Fibroblast of skin of back (primary cell): ENCODE results near the gene LCN6.
"Not testable (repeated sequence)": the region's sequence is repeated elsewhere in the genome, so short reads cannot be mapped to it uniquely, and the experiment has no call there.

Source experiments
- DNase-seq: peaks from one replicate; pipeline ENCODE4 v3.0.0-alpha.2; 2013

LCN6 gene

GRCh38 chr9:136784249-136784996 is 36.1 kb upstream of the LCN6 start:
- no peak for DNase-seq

GRCh38 chr9:136782452-136782851 is 34.1 kb upstream of the LCN6 start:
- no peak for DNase-seq

- DNase-seq, result no peak
Measured at GRCh38 chr9:136779808-136780207, 31.5 kb upstream of the LCN6 start.

GRCh38 chr9:136777359-136777758 is 29.0 kb upstream of the LCN6 start:
- DNase-seq, result no peak

DNA sequence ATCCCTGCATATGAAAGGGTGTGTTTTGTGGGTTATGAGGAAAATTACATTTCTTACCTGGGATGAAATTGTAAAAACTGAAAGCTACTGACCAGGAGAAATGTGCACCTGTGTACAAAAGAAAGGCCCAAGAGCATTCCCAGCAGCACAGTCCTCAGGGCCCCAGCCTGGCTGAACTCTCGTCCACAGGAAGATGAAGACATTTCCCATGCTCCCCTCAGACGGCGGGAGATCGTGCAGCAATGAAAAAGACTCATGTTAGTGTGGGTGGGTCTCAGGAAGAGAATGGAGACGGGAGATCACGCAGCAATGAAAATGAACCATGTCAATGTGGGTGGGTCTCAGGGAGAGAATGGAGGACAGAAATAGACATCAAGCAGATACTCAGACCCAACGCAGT is 28.6 kb upstream of the LCN6 start:
- no peak for DNase-seq

GRCh38 chr9:136775191-136775590 is 26.9 kb upstream of the LCN6 start:
- DNase-seq, result no peak

DNA sequence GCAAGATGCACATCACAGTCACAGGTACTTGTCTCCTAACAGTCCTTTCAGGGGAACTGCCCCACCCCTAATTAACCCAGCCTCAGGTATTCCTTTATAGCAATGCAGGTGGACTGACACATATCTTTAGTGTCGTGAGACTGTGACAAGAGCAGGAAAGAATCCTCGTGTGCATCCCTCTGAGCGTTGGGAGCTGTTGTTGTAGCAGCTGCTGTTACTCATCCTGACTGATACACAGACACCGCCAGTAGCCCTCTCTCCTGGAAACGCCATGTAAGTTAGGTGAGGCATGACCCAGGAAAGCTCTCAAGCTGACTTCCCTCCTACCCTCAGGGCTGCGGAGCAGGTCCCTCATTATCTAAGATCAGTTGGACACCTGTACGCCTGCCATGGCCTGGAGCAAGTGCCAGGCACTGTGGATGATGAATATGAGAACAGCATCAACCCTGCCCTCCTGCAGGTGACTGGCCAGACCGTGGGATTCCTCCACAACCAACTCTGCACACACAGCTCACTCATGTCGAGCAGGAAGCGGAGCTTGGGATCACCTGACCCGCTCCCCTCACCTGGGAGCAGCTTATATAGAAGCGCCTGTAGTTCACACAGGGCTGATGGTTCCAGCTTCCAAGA is 26.2 kb upstream of the LCN6 start:
- no peak for DNase-seq

- DNase-seq, result peak; percentile 25
Measured at GRCh38 chr9:136773386-136774044, 25.2 kb upstream of the LCN6 start.

- no peak for DNase-seq
Measured at GRCh38 chr9:136771907-136772415, 23.6 kb upstream of the LCN6 start.

GRCh38 chr9:136769710-136770191 is 21.4 kb upstream of the LCN6 start:
- DNase-seq, result no peak

DNA sequence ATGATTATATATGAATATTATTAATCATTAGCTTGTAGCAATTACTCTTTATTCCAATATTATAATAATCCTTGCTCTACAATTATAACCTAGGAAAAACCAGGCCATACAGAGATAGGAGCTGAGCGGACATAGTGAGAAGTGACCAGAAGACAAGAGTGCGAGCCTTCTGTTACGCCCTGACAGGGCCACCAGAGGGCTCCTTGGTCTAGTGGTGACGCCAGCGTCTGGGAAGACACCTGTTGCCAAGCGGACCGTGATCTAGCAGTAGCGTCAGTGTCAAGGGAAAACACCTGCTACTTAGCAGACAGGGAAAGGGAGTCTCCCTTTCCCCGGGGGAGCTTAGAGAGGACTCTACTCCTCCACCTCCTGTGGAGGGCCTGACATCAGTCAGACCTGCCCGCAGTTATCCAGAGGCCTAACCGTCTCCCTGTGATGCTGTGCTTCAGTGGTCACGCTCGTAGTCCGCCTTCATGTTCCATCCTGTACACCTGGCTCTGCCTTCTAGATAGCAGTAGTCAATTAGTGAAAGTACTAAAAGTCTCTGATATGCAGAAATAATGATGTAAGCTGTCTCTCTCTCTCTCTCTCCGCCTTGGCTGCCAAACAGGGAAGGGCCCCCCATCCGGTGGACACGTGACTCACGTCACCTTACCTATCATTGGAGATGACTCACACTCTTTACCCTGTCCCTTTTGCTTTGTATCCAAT is 18.2 kb upstream of the LCN6 start:
- DNase-seq, result peak; percentile 28

- not testable (repeated sequence) for DNase-seq
Measured at GRCh38 chr9:136765745-136766409, 17.6 kb upstream of the LCN6 start.

GRCh38 chr9:136765041-136765440 is 16.7 kb upstream of the LCN6 start:
- DNase-seq, result no peak

- DNase-seq, result no peak
Measured at GRCh38 chr9:136764301-136764891, 16.1 kb upstream of the LCN6 start, which contains the start of gene LCN15. Gene LCN15 (minus strand): TSS chr9:136764518. CDS start chr9:136764488, 30 bp downstream.

DNA sequence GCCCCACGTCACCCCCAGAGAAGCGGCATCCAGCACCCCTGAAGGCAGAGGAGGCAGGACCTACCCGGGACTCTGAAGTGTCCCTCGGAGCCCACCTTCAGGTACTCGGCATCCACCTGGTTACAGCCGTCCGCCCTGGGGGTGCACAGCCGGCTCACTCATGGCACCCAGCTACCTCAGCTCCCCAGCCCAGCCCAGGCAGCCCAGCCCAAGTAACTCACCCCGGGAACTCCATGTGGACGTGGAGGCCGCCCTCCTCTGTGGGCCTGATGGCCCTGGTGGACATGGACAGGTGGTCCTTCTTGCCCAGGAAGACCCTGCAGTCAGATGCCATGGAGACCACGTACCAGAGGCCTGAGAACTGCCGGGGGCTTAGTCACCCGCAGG is 15.3 kb upstream of the LCN6 start:
- no peak for DNase-seq

DNA sequence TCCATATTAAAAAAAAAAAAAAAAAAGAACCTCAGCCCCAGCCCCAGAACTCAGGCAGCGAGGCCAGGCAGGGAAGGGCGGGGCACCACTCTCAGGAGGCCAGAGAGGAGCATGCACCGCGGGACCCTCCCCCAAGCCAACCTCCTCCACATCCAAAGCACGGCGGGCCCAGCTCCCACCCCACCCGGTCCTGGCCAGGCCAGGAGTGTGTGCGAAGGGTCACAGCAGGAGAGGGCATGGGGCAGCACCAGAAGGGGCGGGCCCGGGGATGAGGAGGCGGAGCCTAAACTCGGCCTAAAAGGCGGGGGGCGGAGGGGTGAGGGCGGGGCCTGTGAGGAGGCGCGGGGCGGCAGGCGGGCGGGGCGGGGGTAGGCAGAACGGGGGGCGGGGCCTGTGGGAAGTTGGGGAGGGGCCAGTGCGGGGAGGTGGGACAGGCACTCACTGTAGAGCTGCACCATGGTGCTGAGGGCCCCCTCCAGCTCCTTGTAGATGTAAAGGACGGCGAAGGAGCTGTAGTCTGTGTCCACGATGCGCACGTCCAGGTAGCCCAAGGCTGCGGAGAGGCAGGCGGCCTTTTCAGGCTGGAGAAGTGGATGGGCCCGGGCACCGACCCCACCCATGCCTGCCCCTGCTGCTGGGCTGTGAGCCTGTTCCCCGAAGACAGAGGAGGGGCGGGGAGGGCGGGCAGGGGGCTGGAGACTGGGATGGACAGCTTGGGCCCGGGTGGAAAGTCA is 14.8 kb upstream of the LCN6 start:
- DNase-seq, result peak; percentile 23

DNA sequence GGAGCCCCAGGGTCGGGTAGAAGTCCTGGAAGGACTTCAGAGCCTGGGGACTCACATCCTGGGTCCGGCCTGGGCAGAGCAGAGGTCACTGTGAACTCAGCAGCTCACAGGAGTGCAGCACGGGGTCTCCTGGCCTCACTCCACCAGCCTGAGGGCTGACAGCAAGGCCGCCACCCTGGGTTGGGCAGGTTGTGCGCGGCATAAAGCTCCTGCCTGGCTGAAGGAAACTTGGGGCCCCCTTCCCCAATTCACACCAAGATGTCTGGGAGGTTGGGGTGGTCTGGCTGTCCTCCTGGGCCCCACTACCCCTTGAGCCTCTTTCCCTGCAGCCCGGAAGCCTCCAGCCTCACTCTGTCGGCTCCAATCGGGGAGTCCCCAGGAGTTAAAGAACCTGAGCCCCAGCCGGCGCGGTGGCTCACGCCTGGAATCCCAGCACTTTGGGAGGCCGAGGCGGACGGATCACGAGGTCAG is 13.9 kb upstream of the LCN6 start:
- no peak for DNase-seq

DNA sequence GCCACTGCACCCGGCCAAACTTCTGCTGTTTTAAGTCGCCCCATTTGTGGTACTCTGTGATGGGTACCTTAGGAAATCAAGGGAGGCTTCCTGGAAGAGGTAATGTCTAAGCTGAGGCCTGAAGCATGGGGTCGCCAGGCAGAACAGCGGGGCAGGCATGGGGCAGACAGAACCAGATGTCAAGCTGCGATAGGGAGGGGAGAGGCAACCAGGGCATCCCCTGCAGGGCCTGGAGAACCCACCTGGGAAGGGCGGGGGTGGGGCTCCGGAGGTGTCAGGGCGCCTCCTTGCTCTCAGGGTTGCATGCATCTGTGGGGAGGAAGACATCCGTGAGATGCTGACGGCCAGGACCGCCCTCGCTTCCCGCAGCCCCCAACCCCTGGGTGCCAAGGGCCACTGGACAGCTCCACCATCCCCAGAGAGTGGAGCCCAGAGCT is 13.2 kb upstream of the LCN6 start:
- DNase-seq, result no peak

DNA sequence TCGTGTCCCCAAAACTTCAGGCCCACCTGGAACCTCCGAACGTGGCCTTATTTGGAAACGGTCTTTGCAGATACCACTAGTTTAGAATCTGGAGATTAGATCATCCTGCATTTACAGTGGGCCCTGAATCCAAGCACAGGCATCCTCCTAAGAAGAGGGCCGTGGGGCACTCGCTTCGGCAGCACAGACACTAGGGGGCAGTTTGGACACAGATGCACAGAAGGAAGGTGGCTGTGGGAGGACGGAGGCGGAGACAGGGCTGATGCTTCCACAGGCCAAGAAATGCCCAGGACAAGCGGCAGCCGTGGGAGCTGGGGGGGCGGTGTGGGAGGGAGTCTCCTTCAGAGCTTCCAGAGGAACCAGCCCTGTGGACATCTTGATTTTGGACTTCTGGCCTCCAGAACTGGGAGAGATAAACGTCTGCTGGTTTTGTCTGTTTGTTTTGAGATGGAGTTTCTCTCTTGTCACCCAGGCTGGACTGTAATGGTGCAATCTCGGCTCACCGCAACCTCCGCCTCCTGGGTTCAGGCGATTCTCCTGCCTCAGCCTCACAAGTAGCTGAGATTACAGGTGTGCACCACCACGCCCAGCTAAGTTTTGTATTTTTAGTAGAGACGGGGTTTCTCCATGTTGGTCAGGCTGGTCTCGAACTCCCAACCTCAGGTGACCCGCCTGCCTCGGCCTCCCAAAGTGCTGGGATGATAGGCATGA is 12.7 kb upstream of the LCN6 start:
- DNase-seq, result peak; percentile 61

GRCh38 chr9:136760424-136760823 is 12.1 kb upstream of the LCN6 start:
- no peak for DNase-seq
